SK-N-SH (cell line): Measurements from ENCODE around the gene LPXN.

Experiments
- CTCF ChIP-seq: fragments of 200-600 bp; sonication (generic); IDR thresholded peaks from 2 replicates; pipeline ENCODE4 v1.6.1; 2017; ENCODE audit warnings: antibody characterized with exemption, mild to moderate bottlenecking, moderate library complexity
- EP300 ChIP-seq, 2 experiments: IDR thresholded peaks; 2 replicates each; pipeline versions ENCODE4 v1.4.0 to v1.6.1; 2012; ENCODE audit warnings: borderline replicate concordance in 1 of 2, low read depth in 1 of 2, low read length in 1 of 2
- EZH2phosphoT487 ChIP-seq: fragments of 200-600 bp; sonication (generic); IDR thresholded peaks from 2 replicates; pipeline ENCODE4 v1.6.1; 2017; ENCODE audit warnings: low read depth, mixed run types, mild to moderate bottlenecking, antibody characterized with exemption, moderate library complexity, borderline replicate concordance
- FOXM1 ChIP-seq: IDR thresholded peaks from 2 replicates; pipeline ENCODE4 v1.4.0; 2012; ENCODE audit warnings: low read depth, mild to moderate bottlenecking
- RAD21 ChIP-seq: IDR thresholded peaks from 2 replicates; pipeline ENCODE4 v1.6.1; 2012; ENCODE audit warnings: mild to moderate bottlenecking, low read length
- YY1 ChIP-seq: IDR thresholded peaks from 2 replicates; pipeline ENCODE4 v1.4.0; 2012; ENCODE audit warnings: low read depth, mild to moderate bottlenecking

- TF ChIP-seq CTCF = no peak
- no peak for TF ChIP-seq EZH2phosphoT487
- TF ChIP-seq FOXM1 = no peak
- TF ChIP-seq RAD21 = no peak
- no peak for TF ChIP-seq YY1
- TF ChIP-seq EP300 (IDR thresholded peaks at IDR 0.05; ENCODE audit: borderline replicate concordance in 1 of 2, low read depth in 1 of 2, low read length in 1 of 2) = no peak
These were observed 34.1 kb upstream of the LPXN start for GRCh38 chr11:58609723-58610122.
